Measurements from ENCODE around the gene REPS1. TPM values are rescaled to one million over a fixed set of nuclear protein-coding genes. Genes with fewer than 3 reads are reported as not detected.
"Not testable (repeated sequence)": the region's sequence is repeated elsewhere in the genome, so short reads cannot be mapped to it uniquely, and the experiment has no call there.

The REPS1 gene
- total RNA-seq, 2 donors from 2014 or later, result 36.1 to 37.3 TPM

DNA sequence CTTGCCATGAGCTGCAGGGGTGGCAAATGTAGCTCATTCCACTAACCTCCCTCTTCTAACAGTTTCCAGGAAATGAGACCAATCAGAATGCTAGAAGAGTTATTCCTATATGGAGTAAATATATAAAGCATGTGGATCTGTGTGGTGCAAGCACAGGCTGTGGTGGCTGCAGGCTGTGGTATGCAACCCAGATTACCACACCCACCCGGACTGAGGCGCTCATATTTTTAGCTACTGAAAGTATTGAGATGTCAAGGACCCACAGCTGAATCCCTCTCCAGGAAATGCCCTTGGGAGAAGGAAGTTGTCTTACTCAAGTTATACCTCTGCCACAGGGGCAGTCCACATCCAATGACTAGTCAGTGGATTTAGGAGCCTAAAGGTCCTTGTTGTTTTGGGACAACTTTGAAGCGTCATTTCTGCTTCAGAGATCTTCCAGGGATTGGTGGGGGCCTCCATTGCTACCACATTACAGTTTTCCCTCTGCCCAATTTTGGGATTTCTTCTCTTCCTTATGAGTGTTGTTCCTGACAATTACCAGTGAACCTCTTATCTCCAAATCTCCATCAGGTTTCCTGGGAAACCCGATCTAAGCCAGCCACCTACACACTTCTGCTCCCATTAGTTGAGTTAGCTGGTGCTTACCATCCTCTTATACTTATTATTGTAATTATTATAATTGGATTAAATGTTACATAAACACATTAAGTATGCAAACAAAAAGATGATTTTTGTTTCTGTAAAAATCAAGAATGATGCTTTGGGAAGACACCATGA is 12.1 kb upstream of the REPS1 start:
- Histone ChIP-seq H3K27ac (no peak overlapping the region), H3K9me3 (no peaks in the 10 kb centered on the region), H3K4me1 (no peaks in the 10 kb centered on the region), H3K36me3 (no peaks in the 10 kb centered on the region), H3K27me3 (no peaks in the 10 kb centered on the region), H3K4me3 (no peak overlapping the region), H3K9ac (ENCODE audit: low read depth in 2 of 2, low read length in 2 of 2) (no peak overlapping the region)
- TF ChIP-seq, protein P1, sequence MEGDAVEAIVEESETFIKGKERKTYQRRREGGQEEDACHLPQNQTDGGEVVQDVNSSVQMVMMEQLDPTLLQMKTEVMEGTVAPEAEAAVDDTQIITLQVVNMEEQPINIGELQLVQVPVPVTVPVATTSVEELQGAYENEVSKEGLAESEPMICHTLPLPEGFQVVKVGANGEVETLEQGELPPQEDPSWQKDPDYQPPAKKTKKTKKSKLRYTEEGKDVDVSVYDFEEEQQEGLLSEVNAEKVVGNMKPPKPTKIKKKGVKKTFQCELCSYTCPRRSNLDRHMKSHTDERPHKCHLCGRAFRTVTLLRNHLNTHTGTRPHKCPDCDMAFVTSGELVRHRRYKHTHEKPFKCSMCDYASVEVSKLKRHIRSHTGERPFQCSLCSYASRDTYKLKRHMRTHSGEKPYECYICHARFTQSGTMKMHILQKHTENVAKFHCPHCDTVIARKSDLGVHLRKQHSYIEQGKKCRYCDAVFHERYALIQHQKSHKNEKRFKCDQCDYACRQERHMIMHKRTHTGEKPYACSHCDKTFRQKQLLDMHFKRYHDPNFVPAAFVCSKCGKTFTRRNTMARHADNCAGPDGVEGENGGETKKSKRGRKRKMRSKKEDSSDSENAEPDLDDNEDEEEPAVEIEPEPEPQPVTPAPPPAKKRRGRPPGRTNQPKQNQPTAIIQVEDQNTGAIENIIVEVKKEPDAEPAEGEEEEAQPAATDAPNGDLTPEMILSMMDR (IDR thresholded peaks at IDR 0.05), result no peak
- intact Hi-C loops (cut with DNase I), result no loop called here
- no peak for DNase-seq

DNA sequence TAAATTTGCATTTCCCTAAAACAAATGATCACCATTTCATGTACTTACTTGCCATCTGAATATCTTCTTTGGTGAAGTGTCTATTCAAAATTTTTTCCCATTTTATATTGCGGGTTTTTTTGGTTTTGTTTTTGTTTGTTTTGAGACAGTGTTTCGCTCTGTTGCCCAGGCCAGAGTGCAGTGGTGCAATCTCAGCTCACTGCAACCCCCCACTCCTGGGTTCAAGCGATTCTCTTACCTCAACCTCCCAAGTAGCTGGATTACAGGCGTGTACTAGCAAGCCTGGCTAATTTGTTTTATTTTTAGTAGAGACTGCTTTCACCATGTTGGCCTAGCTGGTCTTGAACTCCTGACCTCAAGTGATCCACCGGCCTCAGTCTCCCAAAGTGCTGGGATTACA is 9.1 kb upstream of the REPS1 start:
- Histone ChIP-seq H3K9me3 (no peaks in the 10 kb centered on the region), H3K36me3 (no peaks in the 10 kb centered on the region), H3K27me3 (no peaks in the 10 kb centered on the region), H3K9ac (ENCODE audit: low read depth in 2 of 2, low read length in 2 of 2) (no peak overlapping the region), H3K27ac (no peak overlapping the region), H3K4me1 (no peaks in the 10 kb centered on the region), H3K4me3 (no peak overlapping the region)
- DNase-seq, result no peak
- intact Hi-C loops (cut with DNase I), result no loop called here
- TF ChIP-seq, protein P1 (IDR thresholded peaks at IDR 0.05), result no peak

DNA sequence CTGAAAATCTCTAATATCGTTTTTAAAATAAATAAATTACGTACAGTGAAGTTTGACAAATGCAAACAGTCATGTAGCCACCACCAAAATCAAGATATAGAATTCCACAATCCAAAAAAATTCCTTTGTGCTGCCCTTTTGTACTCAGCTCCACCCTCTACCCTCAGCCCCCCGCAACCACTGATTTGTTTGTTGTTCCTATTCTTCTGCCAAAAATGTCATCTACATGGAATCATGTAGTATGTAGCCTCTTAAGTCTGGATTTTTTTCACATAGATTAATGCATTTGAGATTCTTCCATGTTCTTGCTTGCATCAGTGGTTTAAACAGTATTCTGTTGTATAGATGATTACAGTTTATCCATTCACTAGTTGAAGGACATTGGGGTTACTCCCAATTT is 8.5 kb upstream of the REPS1 start:
- Histone ChIP-seq H3K27me3 (no peaks in the 10 kb centered on the region), H3K4me1 (no peaks in the 10 kb centered on the region), H3K27ac (no peak overlapping the region), H3K4me3 (no peak overlapping the region), H3K9ac (ENCODE audit: low read depth in 2 of 2, low read length in 2 of 2) (no peak overlapping the region), H3K9me3 (no peaks in the 10 kb centered on the region), H3K36me3 (no peaks in the 10 kb centered on the region)
- DNase-seq, result peak; percentile 40
- intact Hi-C loops (cut with DNase I), result no loop called here
- TF ChIP-seq, protein P1 (IDR thresholded peaks at IDR 0.05), result no peak

DNA sequence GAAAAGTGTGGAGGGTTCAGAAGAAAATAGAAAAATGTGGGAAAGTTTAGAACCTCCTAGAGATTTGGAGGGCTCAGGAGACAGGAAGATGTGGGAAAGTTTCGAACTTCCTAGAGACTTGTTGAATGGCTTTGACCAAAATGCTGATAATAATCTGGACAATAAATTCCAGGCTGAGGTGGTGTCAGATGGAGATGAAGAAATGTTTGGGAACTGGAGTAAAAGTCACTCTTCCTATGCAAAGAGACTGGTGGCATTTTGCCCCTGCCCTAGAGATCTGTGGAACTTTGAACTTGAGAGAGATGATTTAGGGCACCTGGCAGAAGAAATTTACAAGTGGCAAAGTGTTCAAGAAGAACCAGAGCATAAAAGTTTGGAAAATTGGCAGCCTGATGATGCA is 5.4 kb upstream of the REPS1 start:
- DNase-seq; H3K9ac ChIP-seq (ENCODE audit: low read depth in 2 of 2, low read length in 2 of 2); H3K4me1 ChIP-seq; H3K27ac ChIP-seq; H3K4me3 ChIP-seq; H3K36me3 ChIP-seq; H3K27me3 ChIP-seq; H3K9me3 ChIP-seq; intact Hi-C loops (cut with DNase I): not testable (repeated sequence)

DNA sequence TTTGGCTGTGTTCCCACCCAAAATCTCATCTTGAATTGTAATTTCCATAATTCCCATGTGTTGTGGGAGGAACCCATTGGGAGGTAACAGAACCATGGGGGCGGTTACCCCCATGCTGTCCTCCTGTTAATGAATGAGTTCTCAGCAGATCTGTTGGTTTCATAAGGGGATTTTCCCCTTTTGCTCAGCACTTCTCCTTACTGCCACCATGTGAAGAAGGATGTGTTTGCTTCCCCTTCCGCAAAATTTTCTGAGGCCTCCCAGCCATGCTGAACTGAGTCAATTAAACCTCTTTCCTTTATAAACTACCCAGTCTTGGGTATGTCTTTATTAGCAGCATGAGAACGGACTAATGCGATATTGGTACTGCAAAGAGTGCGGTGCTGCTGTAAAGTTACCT is 4.9 kb upstream of the REPS1 start:
- H3K9ac ChIP-seq (ENCODE audit: low read depth in 2 of 2, low read length in 2 of 2); H3K36me3 ChIP-seq; H3K4me3 ChIP-seq; H3K27me3 ChIP-seq; DNase-seq; H3K9me3 ChIP-seq; intact Hi-C loops (cut with DNase I); H3K4me1 ChIP-seq; H3K27ac ChIP-seq: not testable (repeated sequence)

DNA sequence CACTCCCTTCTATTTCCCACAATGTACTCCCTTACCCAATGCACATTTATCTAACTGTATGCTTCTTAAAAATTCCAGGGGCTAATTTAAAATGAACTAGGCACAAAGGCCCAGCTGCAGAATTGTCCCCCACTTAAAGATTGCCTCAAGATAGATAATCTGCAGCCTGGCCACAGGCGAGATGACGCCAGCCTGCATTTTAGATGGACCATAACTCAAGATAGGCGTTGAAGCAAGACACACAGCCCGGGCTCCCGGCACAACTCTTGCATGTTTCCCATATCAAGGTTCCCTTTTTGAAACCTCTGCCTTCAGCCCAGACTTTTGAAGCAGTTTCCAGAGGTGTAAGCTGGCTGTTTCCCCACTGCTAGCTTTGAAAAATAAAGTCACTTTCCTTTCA is 3.2 kb upstream of the REPS1 start:
- Histone ChIP-seq H3K27ac (no peak overlapping the region), H3K36me3 (no peaks in the 10 kb centered on the region), H3K9ac (ENCODE audit: low read depth in 2 of 2, low read length in 2 of 2) (no peak overlapping the region), H3K27me3 (no peaks in the 10 kb centered on the region), H3K4me1 (peaks cover 5% of the 10 kb centered on the region), H3K4me3 (no peak overlapping the region), H3K9me3 (no peaks in the 10 kb centered on the region)
- TF ChIP-seq, protein P1 (IDR thresholded peaks at IDR 0.05), result no peak
- DNase-seq, result no peak
- intact Hi-C loops (cut with DNase I), result no loop called here
